GM12878 (cell line): ENCODE results near the gene FAAP100. TPM values are rescaled to one million over a fixed set of nuclear protein-coding genes. Genes with fewer than 3 reads are reported as not detected.

ENCODE experiments used
- ATAC-seq: fragments of 200-7000 bp; cut with Tn5 transposase; 3 replicates; pipeline ENCODE4 v1.9.1; 2020; ENCODE audit warnings: mild to moderate bottlenecking, moderate library complexity
- BruUV-seq: library from RNA; stranded (reverse); fragments of 400-500 nt; replicated peaks from 2 replicates; lab custom pipeline; 2021; lab: Mats Ljungman, UMichigan
- CTCF ChIA-PET: fragments of 300-600 bp; sonication (Branson Sonifier 250); formaldehyde crosslinking; extraction: SDS; loops from one replicate; lab custom pipeline; 2021; ENCODE audit warnings: inconsistent platforms; lab: Yijun Ruan, JAX
- POLR2A ChIA-PET: fragments of 350-600 bp; formaldehyde crosslinking; extraction: SDS; loops from one replicate; lab custom pipeline; 2021; ENCODE audit warnings: inconsistent platforms; lab: Charles Lee
- RAD21 ChIA-PET: fragments of 300-600 bp; sonication (Branson Sonifier 250); formaldehyde crosslinking; loops from one replicate; lab custom pipeline; 2023; ENCODE audit warnings: antibody characterized with exemption; ENCODE audit not compliant: unreplicated experiment; lab: Charles Lee
- SMC1A ChIA-PET: fragments of 300-600 bp; sonication (Branson Sonifier 250); formaldehyde crosslinking; loops from one replicate; lab custom pipeline; 2023; ENCODE audit not compliant: unreplicated experiment, uncharacterized antibody; lab: Charles Lee
- DNase-seq: peaks from one replicate; pipeline ENCODE4 v3.0.0-alpha.2; 2011; ENCODE audit warnings: low read depth, low spot score
- FAIRE-seq: peaks from 3 replicates; lab custom pipeline; 2011; peaks lifted over from hg19 to GRCh38; lab: Jason Lieb, UNC
- H2AFZ ChIP-seq: 2 replicates; pipeline ENCODE4 v1.6.0; 2011; ENCODE audit warnings: low read depth, low read length, control low read depth; ENCODE audit not compliant: control insufficient read depth
- H3K27ac ChIP-seq: 2 replicates; pipeline ENCODE4 v1.5.1; 2011; ENCODE audit warnings: control low read depth; ENCODE audit not compliant: control insufficient read depth, insufficient read depth
- H3K27me3 ChIP-seq, 2 experiments: replicated peaks in 1 of 2; 2 replicates each; pipeline versions ENCODE4 v1.6.0 to v1.6.1; 2011; ENCODE audit warnings: low read length in 1 of 2; ENCODE audit not compliant: control insufficient read depth in 2 of 2, insufficient read depth in 2 of 2
- H3K36me3 ChIP-seq, 2 experiments: 2 replicates each; pipeline ENCODE4 v1.5.1; 2011; ENCODE audit warnings: low read length in 1 of 2; ENCODE audit not compliant: control insufficient read depth in 2 of 2, insufficient read depth in 2 of 2
- H3K4me1 ChIP-seq: 2 replicates; pipeline ENCODE4 v1.6.1; 2011; ENCODE audit warnings: mild to moderate bottlenecking, low read length, moderate library complexity, mixed read lengths; ENCODE audit not compliant: control insufficient read depth, insufficient read depth
- H3K4me2 ChIP-seq: 2 replicates; pipeline ENCODE4 v1.6.0; 2011; ENCODE audit warnings: control low read depth; ENCODE audit not compliant: control insufficient read depth, insufficient read depth
- H3K4me3 ChIP-seq: fragments of 200-600 bp; sonication (generic); 2 replicates; pipeline ENCODE4 v1.5.1; 2016
- H3K79me2 ChIP-seq: 2 replicates; pipeline ENCODE4 v1.6.0; 2011; ENCODE audit warnings: low read length; ENCODE audit not compliant: control insufficient read depth, insufficient read depth
- H3K9ac ChIP-seq: 2 replicates; pipeline ENCODE4 v1.8.0; 2011; ENCODE audit warnings: low read length, control low read depth, mixed read lengths; ENCODE audit not compliant: control insufficient read depth, insufficient read depth
- H3K9me3 ChIP-seq: replicated peaks from 3 replicates; pipeline ENCODE4 v1.5.1; 2011; ENCODE audit warnings: mild to moderate bottlenecking, low read length; ENCODE audit not compliant: control insufficient read depth, insufficient read depth
- H4K20me1 ChIP-seq: 2 replicates; pipeline ENCODE4 v1.6.0; 2011; ENCODE audit not compliant: control insufficient read depth, insufficient read depth
- CEBPZ ChIP-seq: fragments of 150-350 bp; IDR thresholded peaks from 2 replicates; pipeline ENCODE4 v1.6.1; 2016; ENCODE audit warnings: low read depth, low read length
- IKZF2 ChIP-seq, 2 experiments: fragments of 450-650 bp; IDR thresholded peaks; 2 replicates each; pipeline ENCODE4 v1.6.1; 2017; ENCODE audit warnings: mild to moderate bottlenecking in 2 of 2, moderate library complexity in 2 of 2
- MEF2A ChIP-seq: IDR thresholded peaks from 2 replicates; pipeline ENCODE4 v1.6.1; 2011; ENCODE audit warnings: low read depth, mild to moderate bottlenecking, low read length, moderate library complexity; ENCODE audit not compliant: insufficient read depth
- PML ChIP-seq: IDR thresholded peaks from 2 replicates; pipeline ENCODE4 v1.6.1; 2012; ENCODE audit warnings: low read length, inconsistent platforms
- SKIL ChIP-seq: fragments of 450-650 bp; IDR thresholded peaks from 2 replicates; pipeline ENCODE4 v1.6.1; 2017; ENCODE audit warnings: mild to moderate bottlenecking, low read depth, inconsistent platforms; ENCODE audit not compliant: poor library complexity, severe bottlenecking
- TAF1 ChIP-seq: IDR thresholded peaks from 2 replicates; pipeline ENCODE4 v1.6.1; 2011; ENCODE audit warnings: mild to moderate bottlenecking, low read depth, low read length, borderline replicate concordance
- YBX1 ChIP-seq: fragments of 450-650 bp; IDR thresholded peaks from 2 replicates; pipeline ENCODE4 v1.6.1; 2016; ENCODE audit warnings: antibody characterized with exemption
- YY1 ChIP-seq: IDR thresholded peaks from 2 replicates; pipeline ENCODE4 v1.6.1; 2011; ENCODE audit warnings: low read depth, mild to moderate bottlenecking, low read length
- ZNF384 ChIP-seq: IDR thresholded peaks from 2 replicates; pipeline ENCODE4 v1.6.1; 2012; ENCODE audit warnings: low read depth, mild to moderate bottlenecking, low read length, improper control_type of control experiment, borderline replicate concordance
- WGBS: methylation state at CpG from one replicate; pipeline ENCODE4 v1.1.6; 2016; ENCODE audit warnings: low lambda C conversion rate; ENCODE audit not compliant: insufficient replicate concordance, insufficient coverage; ENCODE audit errors: missing lambda C conversion rate; 5-methylcytosine and 5-hydroxymethylcytosine counted together
- in situ Hi-C: fragments of 300-500 bp; cut with MboI; formaldehyde crosslinking; loops from 9 replicates; pipeline ENCODE4 v1.14.3; 2018; ENCODE audit warnings: mixed read lengths
- intact Hi-C: fragments of 100-400 bp; cut with micrococcal nuclease; formaldehyde crosslinking; loops from one replicate; pipeline ENCODE4 v1.14.2; 2022; ENCODE audit not compliant: unreplicated experiment
- polyA plus RNA-seq, 11 experiments: library from polyadenylated mRNA; depleted of rRNA in 4 of 11; unstranded in 6 of 11; stranded (reverse) in 5 of 11; fragments of >200 nt; fragmentation: Nextera tagmentation in 4 of 11; fragmentation: Illumina TruSeq in 1 of 11; extraction: Ambion mirVana in 4 of 11; extraction: Trizol in 1 of 11; gene quantifications; 1 replicate in 1 of 11; 2 replicates in 10 of 11; pipeline versions ENCODE4 v1.2.1 to v1.2.3, GENCODE V29; 2011 to 2016; ENCODE audit warnings: inconsistent platforms in 2 of 11, missing spikeins in 2 of 11, low read depth in 1 of 11
- total RNA-seq, 4 experiments: library from RNA; depleted of rRNA in 3 of 4; stranded (reverse); fragments of >200 nt in 3 of 4; fragmentation: Illumina TruSeq in 1 of 4; extraction: Trizol in 1 of 4; gene quantifications; 2 replicates each; pipeline versions ENCODE4 v1.2.1 to v1.2.3, GENCODE V29; 2013 to 2021
- TF ChIP-seq, protein P1 (sequence below): fragments of 450-650 bp; formaldehyde crosslinking; IDR thresholded peaks from 2 replicates; pipeline ENCODE4 v1.4.0; 2022; ENCODE audit warnings: mild to moderate bottlenecking, moderate library complexity
- TF ChIP-seq, protein P2 (sequence below): fragments of 450-650 bp; IDR thresholded peaks from 2 replicates; pipeline ENCODE4 v1.6.1; 2017; ENCODE audit warnings: low read depth, mild to moderate bottlenecking, moderate library complexity

Gene FAAP100
- total and polyA plus RNA-seq, 10 of the 15 experiments (the other 5 are each of a cell fraction or from before 2014, with no cell fraction given): 0.11 to 46.2 (median 17.1) TPM

GRCh38 chr17:81556863-81557262 is 4.7 kb upstream of the FAAP100 start (continued):
- TF ChIP-seq ZNF384 (no peak), IKZF2 (IDR thresholded peaks at IDR 0.05) (no peak)
- TF ChIP-seq, protein P1, sequence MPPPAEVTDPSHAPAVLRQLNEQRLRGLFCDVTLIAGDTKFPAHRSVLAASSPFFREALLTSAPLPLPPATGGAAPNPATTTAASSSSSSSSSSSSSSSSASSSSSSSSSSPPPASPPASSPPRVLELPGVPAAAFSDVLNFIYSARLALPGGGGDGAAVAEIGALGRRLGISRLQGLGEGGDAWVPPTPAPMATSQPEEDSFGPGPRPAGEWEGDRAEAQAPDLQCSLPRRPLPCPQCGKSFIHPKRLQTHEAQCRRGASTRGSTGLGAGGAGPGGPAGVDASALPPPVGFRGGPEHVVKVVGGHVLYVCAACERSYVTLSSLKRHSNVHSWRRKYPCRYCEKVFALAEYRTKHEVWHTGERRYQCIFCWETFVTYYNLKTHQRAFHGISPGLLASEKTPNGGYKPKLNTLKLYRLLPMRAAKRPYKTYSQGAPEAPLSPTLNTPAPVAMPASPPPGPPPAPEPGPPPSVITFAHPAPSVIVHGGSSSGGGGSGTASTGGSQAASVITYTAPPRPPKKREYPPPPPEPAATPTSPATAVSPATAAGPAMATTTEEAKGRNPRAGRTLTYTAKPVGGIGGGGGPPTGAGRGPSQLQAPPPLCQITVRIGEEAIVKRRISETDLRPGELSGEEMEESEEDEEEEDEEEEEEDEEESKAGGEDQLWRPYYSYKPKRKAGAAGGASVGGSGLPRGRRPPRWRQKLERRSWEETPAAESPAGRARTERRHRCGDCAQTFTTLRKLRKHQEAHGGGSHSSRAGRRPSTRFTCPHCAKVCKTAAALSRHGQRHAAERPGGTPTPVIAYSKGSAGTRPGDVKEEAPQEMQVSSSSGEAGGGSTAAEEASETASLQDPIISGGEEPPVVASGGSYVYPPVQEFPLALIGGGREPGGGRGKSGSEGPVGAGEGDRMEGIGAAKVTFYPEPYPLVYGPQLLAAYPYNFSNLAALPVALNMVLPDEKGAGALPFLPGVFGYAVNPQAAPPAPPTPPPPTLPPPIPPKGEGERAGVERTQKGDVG (CRISPR knock-in tag): no peak

- intact Hi-C loops: no loop called here
- H3K4me1 ChIP-seq: peaks cover 20% of the 10 kb centered on the region
- no TSS peak for BruUV-seq
- no peak overlapping the region for H3K9ac ChIP-seq
- no peak overlapping the region for H2AFZ ChIP-seq
- no peak for FAIRE-seq
- no peaks in the 10 kb centered on the region for H4K20me1 ChIP-seq
- no peaks in the 10 kb centered on the region for H3K27me3 ChIP-seq
- DNase-seq: no peak
- no peak overlapping the region for H3K4me3 ChIP-seq
- H3K4me2 ChIP-seq: no peak overlapping the region
- no peaks in the 10 kb centered on the region for H3K9me3 ChIP-seq
- POLR2A ChIA-PET: no interaction called here
- CTCF ChIA-PET: interaction anchor here (1.4 kb wide), 1 partner anchor 45 kb away, joined by 3 read pairs; no protein-coding TSS in a partner anchor
- no peak for ATAC-seq
- H3K36me3 ChIP-seq: peaks cover 7 to 18% of the 10 kb centered on the region in 2 experiments; a peak in 3 of 4 replicates
- H3K27ac ChIP-seq: no peak overlapping the region
- RAD21 ChIA-PET: no interaction called here
- SMC1A ChIA-PET: no interaction called here
- 41% methylated on average over 9 of the region's 9 CpGs for WGBS
- H3K79me2 ChIP-seq: peaks cover 10% of the 10 kb centered on the region
- in situ Hi-C loops: no loop called here
- no peak for TF ChIP-seq CEBPZ
- TF ChIP-seq PML: 0 out of 2 replicates have a peak, but pooled peaks have one; percentile 27
- no peak for TF ChIP-seq TAF1
- no peak for TF ChIP-seq YY1
- TF ChIP-seq, protein P2, sequence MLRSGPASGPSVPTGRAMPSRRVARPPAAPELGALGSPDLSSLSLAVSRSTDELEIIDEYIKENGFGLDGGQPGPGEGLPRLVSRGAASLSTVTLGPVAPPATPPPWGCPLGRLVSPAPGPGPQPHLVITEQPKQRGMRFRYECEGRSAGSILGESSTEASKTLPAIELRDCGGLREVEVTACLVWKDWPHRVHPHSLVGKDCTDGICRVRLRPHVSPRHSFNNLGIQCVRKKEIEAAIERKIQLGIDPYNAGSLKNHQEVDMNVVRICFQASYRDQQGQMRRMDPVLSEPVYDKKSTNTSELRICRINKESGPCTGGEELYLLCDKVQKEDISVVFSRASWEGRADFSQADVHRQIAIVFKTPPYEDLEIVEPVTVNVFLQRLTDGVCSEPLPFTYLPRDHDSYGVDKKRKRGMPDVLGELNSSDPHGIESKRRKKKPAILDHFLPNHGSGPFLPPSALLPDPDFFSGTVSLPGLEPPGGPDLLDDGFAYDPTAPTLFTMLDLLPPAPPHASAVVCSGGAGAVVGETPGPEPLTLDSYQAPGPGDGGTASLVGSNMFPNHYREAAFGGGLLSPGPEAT: no peak
- TF ChIP-seq MEF2A: 0 out of 2 replicates have a peak, but pooled peaks have one; percentile 13
- TF ChIP-seq YBX1: no peak
- TF ChIP-seq SKIL: no peak
These were observed 4.1 kb upstream of the FAAP100 start for GRCh38 chr17:81556175-81556691.
